ENCODE measurements around the gene SAFB. TPM values are rescaled to one million over a fixed set of nuclear protein-coding genes. Genes with fewer than 3 reads are reported as not detected.

The SAFB gene
- total RNA-seq, 1 donor, result 33.7 TPM

DNA sequence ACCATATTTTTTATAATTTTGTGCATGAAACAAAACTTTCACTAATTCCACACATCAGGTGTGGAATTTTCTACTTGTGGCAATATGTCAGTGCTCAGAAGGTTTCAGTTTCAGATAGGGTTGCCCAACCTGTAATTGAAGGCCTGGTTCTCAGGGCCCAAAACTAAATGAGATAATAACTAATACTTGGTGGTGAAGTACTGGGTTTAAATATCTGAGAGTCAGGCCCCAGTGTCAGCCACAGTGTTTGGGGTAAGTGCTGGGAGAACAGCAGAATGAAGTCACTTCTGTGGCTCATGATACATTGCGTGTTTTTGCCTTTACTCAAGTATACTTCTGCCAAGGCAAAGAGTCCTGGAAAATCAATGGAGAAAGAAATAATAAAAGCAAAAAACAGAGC, 5.6 kb downstream of the SAFB start:
- Histone ChIP-seq H3K4me1 (ENCODE audit: insufficient read depth, low read length) (peaks cover 56% of the 10 kb centered on the region), H3K9me3 (ENCODE audit: low read depth, low read length) (no peaks in the 10 kb centered on the region), H3K36me3 (ENCODE audit: insufficient read depth, low read length) (peaks cover 55% of the 10 kb centered on the region), H3K4me3 (ENCODE audit: insufficient read depth, low read length) (no peak overlapping the region), H3K27me3 (ENCODE audit: insufficient read depth, low read length) (no peaks in the 10 kb centered on the region), H3K4me2 (ENCODE audit: insufficient read depth, low read length) (no peak overlapping the region), H2AFZ (ENCODE audit: low read length) (no peak overlapping the region), H4K20me1 (ENCODE audit: insufficient read depth, low read length) (peaks cover 81% of the 10 kb centered on the region), H3K79me2 (ENCODE audit: insufficient read depth, low read length) (peaks cover 99% of the 10 kb centered on the region), H3K27ac (ENCODE audit: low read depth, low read length) (peak overlapping the region; percentile 19)
- TF ChIP-seq, protein P1, sequence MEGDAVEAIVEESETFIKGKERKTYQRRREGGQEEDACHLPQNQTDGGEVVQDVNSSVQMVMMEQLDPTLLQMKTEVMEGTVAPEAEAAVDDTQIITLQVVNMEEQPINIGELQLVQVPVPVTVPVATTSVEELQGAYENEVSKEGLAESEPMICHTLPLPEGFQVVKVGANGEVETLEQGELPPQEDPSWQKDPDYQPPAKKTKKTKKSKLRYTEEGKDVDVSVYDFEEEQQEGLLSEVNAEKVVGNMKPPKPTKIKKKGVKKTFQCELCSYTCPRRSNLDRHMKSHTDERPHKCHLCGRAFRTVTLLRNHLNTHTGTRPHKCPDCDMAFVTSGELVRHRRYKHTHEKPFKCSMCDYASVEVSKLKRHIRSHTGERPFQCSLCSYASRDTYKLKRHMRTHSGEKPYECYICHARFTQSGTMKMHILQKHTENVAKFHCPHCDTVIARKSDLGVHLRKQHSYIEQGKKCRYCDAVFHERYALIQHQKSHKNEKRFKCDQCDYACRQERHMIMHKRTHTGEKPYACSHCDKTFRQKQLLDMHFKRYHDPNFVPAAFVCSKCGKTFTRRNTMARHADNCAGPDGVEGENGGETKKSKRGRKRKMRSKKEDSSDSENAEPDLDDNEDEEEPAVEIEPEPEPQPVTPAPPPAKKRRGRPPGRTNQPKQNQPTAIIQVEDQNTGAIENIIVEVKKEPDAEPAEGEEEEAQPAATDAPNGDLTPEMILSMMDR (IDR thresholded peaks at IDR 0.05; ENCODE audit: extremely low read depth, low read depth, low read length), result no peak
- DNase-seq (ENCODE audit: insufficient read length, low spot score, missing footprints), result no peak

DNA sequence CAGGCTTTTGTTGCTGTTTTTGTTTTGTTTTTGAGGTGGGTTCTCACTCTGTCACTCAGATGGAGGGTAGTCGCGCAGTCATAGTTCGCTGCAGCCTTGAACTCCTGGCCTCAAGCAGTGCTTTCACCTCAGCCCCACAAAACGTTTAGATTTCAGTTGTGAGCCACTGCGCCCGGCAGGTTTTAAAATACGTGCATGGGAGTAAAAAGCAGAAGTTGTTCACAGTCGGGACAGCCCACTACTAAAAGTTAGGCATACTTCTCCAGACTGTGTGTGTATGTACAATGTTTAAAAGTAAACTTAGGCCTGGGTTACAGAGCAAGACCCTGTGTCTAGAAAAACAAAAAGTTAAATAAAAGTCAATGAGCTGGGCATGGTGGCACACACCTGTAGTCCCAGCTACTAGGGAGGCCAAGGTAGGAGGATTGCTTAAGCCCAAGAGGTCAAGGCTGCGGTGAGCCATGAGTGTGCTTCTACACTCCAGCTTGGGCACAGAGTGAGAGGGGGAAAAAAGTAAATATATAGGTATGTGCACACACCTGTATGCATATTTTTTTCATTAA, 6.1 kb downstream of the SAFB start:
- H3K4me2 ChIP-seq (ENCODE audit: insufficient read depth, low read length), result peak overlapping the region; percentile 14
- DNase-seq (ENCODE audit: insufficient read length, low spot score, missing footprints), result no peak
- peaks cover 99% of the 10 kb centered on the region for H3K79me2 ChIP-seq (ENCODE audit: insufficient read depth, low read length)
- TF ChIP-seq, protein P1 (IDR thresholded peaks at IDR 0.05; ENCODE audit: extremely low read depth, low read depth, low read length), result no peak
- H2AFZ ChIP-seq (ENCODE audit: low read length), result no peak overlapping the region
- peaks cover 55% of the 10 kb centered on the region for H3K36me3 ChIP-seq (ENCODE audit: insufficient read depth, low read length)
- no peaks in the 10 kb centered on the region for H3K9me3 ChIP-seq (ENCODE audit: low read depth, low read length)
- H4K20me1 ChIP-seq (ENCODE audit: insufficient read depth, low read length), result peaks cover 75% of the 10 kb centered on the region
- no peaks in the 10 kb centered on the region for H3K27me3 ChIP-seq (ENCODE audit: insufficient read depth, low read length)
- no peak overlapping the region for H3K4me3 ChIP-seq (ENCODE audit: insufficient read depth, low read length)
- peak overlapping the region; percentile 19 for H3K27ac ChIP-seq (ENCODE audit: low read depth, low read length)
- peaks cover 56% of the 10 kb centered on the region for H3K4me1 ChIP-seq (ENCODE audit: insufficient read depth, low read length)

- Histone ChIP-seq H3K27ac (ENCODE audit: low read depth, low read length) (peak overlapping the region; percentile 65), H3K4me2 (ENCODE audit: insufficient read depth, low read length) (peak overlapping the region; percentile 30), H3K4me3 (ENCODE audit: insufficient read depth, low read length) (no peak overlapping the region), H3K9me3 (ENCODE audit: low read depth, low read length) (no peaks in the 10 kb centered on the region), H3K4me1 (ENCODE audit: insufficient read depth, low read length) (peaks cover 35% of the 10 kb centered on the region), H4K20me1 (ENCODE audit: insufficient read depth, low read length) (peaks cover 61% of the 10 kb centered on the region), H3K36me3 (ENCODE audit: insufficient read depth, low read length) (peaks cover 36% of the 10 kb centered on the region), H2AFZ (ENCODE audit: low read length) (no peak overlapping the region), H3K79me2 (ENCODE audit: insufficient read depth, low read length) (peaks cover 99% of the 10 kb centered on the region), H3K27me3 (ENCODE audit: insufficient read depth, low read length) (no peaks in the 10 kb centered on the region)
- no peak for DNase-seq (ENCODE audit: insufficient read length, low spot score, missing footprints)
- TF ChIP-seq, protein P1 (IDR thresholded peaks at IDR 0.05; ENCODE audit: extremely low read depth, low read depth, low read length), result no peak
Observed at GRCh38 chr19:5631567-5632240, 8.8 kb downstream of the SAFB start.

DNA sequence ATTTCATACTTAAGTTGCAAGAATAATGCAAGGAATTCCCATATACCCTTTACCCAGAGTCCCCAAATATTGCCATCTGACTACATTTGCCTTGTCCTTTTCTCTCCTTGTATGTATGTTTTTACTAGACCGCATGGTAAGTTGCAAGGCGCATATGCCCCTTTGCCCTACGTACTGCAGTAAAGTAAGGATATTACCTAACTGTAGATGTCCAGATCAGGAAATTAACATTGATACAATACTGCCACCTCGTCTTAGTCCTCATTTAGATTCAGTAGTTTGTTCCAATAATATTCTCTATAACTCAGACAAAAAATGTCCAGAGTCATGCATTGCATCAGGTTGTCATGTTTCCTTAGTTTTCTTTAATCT, 9.3 kb downstream of the SAFB start:
- Histone ChIP-seq H3K79me2 (ENCODE audit: insufficient read depth, low read length) (peaks cover 98% of the 10 kb centered on the region), H3K27me3 (ENCODE audit: insufficient read depth, low read length) (no peaks in the 10 kb centered on the region), H3K4me1 (ENCODE audit: insufficient read depth, low read length) (peaks cover 29% of the 10 kb centered on the region), H3K4me3 (ENCODE audit: insufficient read depth, low read length) (no peak overlapping the region), H3K9me3 (ENCODE audit: low read depth, low read length) (no peaks in the 10 kb centered on the region), H2AFZ (ENCODE audit: low read length) (no peak overlapping the region), H4K20me1 (ENCODE audit: insufficient read depth, low read length) (peaks cover 56% of the 10 kb centered on the region), H3K27ac (ENCODE audit: low read depth, low read length) (peak overlapping the region; percentile 65), H3K4me2 (ENCODE audit: insufficient read depth, low read length) (peak overlapping the region; percentile 30), H3K36me3 (ENCODE audit: insufficient read depth, low read length) (peaks cover 31% of the 10 kb centered on the region)
- DNase-seq (ENCODE audit: insufficient read length, low spot score, missing footprints), result no peak
- TF ChIP-seq, protein P1 (IDR thresholded peaks at IDR 0.05; ENCODE audit: extremely low read depth, low read depth, low read length), result no peak

Measured in osteoblast (primary cell).